SKM-1 treated with dmso at 0.1 percent for 144 hours (cell line): ENCODE results near the gene SLC30A4.
A peak's percentile ranks its signal among the peaks of the same experiment; 100 is the strongest.

Experiments used
- DNase-seq: peaks from one replicate; lab custom pipeline; 2025; ENCODE audit not compliant: unreplicated experiment; lab: John Stamatoyannopoulos, UW

The SLC30A4 gene

DNA sequence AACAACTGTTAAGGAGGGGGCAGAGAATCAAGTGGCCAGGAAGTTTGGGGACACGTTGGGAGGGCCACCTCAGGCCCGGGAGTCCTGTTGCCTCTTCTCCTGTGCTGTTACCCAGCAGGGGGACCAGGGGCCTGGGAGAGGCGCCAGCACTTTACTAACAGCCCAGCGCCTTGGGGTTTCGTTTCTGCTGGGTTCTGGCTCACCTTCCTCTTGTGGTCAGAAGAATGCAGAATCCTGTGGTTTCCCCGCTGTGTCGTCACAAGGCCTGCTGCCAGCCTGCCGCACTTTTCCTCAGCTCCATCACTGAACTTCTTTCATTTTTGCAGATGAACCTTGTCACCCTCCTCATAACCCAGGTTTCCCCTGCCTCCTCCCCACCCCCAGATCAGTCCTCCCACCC, 67.7 kb downstream of the SLC30A4 start:
- peak; percentile 94 for DNase-seq

GRCh38 chr15:45451265-45451664, 71.3 kb downstream of the SLC30A4 start:
- no peak for DNase-seq

GRCh38 chr15:45449916-45450867, 72.4 kb downstream of the SLC30A4 start:
- DNase-seq: no peak

GRCh38 chr15:45449395-45449794, 73.2 kb downstream of the SLC30A4 start:
- DNase-seq: no peak

DNA sequence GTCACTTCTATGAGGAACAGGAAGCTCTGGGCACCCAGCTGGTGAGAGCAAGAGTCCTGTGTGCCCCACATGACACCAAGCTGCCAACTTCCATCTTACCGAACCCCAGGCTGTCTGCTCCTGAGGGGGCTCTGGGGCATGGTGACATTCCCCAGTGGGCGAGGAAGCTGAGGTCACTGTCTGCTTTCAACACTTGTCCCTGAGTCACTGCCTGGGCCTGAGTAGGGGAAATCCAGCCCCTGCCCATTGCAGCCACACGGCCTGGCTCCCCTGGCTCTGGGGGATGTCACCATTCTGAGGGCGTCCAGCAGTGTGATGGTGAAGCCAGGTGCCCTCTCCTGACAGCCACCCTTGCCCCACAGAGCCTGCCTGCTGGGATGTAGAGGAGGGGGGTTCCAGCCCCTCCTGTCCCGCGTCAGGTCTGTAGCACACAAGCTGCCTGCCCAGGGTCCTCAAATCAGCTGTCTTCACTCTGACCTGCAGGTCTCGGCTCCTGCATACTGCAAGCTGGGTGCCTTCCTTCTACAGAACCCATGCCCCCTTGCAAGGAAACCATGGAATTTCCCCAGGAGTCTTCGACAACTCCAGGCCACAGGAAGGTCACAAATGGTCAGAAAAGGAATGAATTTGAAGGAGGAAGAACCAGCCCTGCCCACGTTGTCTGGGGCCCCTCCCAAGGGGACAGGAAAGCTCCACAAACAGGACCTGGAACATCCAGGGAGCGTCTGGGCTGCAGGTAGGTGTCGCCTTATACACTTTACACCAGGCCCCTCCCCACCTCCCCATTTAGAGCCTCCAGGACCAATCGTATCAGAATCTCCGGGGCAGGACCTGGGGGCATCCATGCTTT, 74.3 kb downstream of the SLC30A4 start:
- DNase-seq: peak; percentile 34

GRCh38 chr15:45443645-45444044, 78.9 kb downstream of the SLC30A4 start:
- no peak for DNase-seq

DNA sequence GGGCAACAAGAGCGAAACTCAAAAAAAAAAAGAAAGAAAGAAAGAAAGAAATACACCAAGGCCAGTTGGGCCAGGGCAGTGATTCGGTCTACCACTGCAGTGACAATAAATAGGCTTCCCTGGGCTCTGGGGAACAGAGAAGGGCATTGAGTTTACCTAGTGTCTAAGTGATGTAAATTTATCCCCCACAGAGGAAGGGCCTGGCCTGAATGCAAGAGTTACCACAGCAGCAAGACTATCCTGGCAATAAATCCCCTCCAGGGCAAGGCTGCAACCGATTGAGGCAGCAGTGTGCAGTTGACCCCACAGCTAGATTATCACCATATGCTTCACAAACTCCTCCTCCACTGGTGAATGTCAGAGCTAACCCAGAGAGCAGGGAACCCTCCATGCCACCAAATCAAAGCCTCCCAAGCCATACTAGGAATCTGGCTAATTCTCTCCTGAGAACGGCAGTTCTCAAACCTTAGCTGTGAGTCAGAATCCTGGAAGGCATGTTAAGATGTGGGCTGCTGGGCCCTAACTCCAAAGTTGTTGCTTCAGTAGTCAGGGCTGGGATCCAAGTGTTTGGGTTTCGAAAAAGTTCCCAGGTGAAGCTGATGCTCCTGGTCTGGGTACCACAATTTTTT, 79.9 kb downstream of the SLC30A4 start:
- no peak for DNase-seq

GRCh38 chr15:45441686-45442085, 80.9 kb downstream of the SLC30A4 start:
- DNase-seq: no peak

DNA sequence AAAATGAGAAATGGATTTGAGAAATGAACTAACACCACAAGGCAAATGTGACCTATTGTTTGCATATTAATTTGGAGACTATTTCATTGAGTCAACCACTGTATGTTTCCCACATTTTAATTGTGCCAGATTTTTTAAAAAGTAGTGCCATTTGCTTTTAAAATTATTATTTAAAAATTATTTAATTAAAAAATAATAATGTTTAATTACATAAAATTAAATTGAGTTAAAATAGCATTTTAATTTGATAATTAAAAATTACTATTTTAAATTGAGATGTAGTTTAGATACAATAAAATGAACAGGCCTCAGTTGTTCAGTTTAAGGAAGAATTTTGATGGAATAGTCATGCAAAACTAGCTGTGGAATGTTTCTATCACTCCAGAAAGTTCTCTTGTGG, 81.5 kb downstream of the SLC30A4 start:
- DNase-seq: no peak

DNA sequence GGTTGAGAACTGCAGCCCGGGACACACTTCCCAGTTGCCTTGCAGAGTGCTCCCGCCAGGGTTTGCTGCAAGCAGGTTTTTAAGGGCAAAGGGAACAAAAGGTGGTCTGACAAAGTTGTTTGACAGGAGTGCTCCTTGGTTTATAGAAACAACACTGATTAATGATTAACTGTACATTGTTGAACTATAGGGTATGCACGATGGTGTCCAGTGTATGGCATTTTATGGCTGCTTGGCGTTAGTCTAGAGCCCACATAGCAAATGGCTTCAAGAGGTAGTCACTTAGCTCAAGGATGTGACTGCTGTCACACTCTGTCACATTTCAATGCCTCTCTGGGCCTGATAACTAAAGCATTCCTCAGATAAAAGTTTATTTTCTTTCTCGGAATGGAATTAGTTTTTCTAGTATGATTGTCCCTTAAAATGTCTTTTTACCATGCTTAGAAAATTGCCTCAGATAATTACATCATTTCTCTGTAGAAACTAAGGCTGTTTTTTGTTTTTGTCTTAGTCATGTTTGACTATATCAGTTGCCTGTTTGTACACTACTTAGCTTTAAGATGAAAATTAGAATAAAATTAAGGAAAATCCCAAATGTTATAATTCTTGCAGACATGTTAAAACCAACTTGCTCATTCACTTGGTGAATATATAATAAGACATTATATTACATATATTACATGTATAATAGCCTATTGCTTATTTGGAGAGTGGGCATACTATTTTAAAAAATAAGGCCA, 82.9 kb downstream of the SLC30A4 start:
- no peak for DNase-seq

GRCh38 chr15:45435124-45435903, 87.2 kb downstream of the SLC30A4 start:
- no peak for DNase-seq

DNA sequence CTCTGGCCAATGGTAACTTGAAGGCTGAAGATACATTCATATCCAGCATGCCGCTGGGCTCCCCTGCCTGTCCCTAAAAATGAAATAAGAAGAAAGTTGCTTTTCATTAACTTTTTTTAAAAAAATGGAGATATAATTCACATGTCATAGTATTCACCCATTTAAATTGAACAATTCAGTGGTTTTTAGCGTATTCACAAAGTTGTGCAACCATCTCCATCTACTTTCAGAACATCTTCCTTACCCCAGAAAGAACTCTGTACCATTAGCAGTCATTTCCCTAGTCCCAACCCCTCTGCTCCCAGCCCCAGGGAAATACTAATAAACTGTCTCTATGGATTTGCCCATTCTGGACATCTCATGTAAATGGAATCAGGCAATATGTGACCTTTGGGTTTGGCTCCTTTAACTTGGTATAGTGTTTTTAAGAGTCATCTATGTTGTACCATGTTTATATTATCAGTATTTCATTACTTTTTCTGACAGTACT, 88.4 kb downstream of the SLC30A4 start:
- no peak for DNase-seq

- DNase-seq: no peak
These were observed 91.0 kb downstream of the SLC30A4 start for GRCh38 chr15:45431511-45431910.

DNA sequence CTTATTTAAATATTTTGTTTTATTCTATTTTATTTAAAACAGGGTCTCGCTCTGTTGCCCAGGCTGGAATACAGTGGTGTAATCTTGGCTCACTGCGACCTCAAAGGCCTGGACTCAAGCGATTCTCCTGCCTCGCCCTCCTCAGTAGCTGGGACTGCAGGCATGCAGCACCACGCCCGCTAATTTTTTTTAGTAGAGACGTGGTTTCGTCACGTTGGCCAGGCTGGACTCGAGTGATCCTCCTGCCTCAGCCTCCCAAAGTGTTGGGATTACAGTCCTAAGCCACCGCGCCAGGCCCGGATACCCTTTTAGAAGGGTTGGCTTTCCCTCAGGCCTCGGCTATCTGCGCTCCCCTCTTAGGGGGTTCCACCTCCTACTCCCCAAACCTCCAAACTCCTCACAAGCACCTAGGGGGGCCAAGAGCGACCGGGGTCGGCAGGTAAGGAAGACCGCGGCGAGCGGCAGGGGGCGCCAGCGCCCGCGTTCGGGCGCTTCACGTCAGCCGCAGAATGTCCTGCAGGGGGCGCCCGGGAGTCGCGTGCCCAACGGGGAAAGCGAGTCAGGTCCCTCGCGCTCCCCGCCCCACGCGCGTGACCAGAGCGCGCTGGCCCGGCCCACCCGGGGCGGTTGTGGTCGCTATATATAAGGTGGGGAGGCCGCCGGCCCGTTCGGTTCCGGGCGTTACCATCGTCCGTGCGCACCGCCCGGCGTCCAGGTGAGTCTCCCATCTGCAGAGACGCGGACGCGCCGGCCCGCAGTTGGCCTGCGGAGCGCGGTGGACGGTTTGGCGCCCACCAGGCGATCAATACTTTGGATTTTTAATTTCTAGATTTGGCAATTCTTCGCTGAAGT, 92.4 kb downstream of the SLC30A4 start:
- DNase-seq: peak; percentile 30
